Ishikawa (cell line): ENCODE measurements around the gene RAD51B.

ENCODE experiments used
- CEBPB ChIP-seq: IDR thresholded peaks from 2 replicates; pipeline ENCODE4 v1.6.1; 2012
- CREB1 ChIP-seq: IDR thresholded peaks from 2 replicates; pipeline ENCODE4 v1.6.1; 2012; ENCODE audit warnings: low read depth
- EGR1 ChIP-seq: IDR thresholded peaks from 2 replicates; pipeline ENCODE4 v1.6.1; 2012
- EP300 ChIP-seq: IDR thresholded peaks from 2 replicates; pipeline ENCODE4 v1.6.1; 2012; ENCODE audit warnings: borderline replicate concordance
- FOXM1 ChIP-seq: IDR thresholded peaks from 2 replicates; pipeline ENCODE4 v1.6.1; 2012; ENCODE audit warnings: low read depth, borderline replicate concordance
- MAX ChIP-seq: IDR thresholded peaks from 2 replicates; pipeline ENCODE4 v1.6.1; 2012
- NFIC ChIP-seq: IDR thresholded peaks from 2 replicates; pipeline ENCODE4 v1.6.1; 2012
- RAD21 ChIP-seq: IDR thresholded peaks from 2 replicates; pipeline ENCODE4 v1.6.1; 2012; ENCODE audit warnings: low read depth
- REST ChIP-seq: IDR thresholded peaks from 2 replicates; pipeline ENCODE4 v1.6.1; 2012; ENCODE audit warnings: low read depth, mild to moderate bottlenecking
- TAF1 ChIP-seq: IDR thresholded peaks from 2 replicates; pipeline ENCODE4 v1.6.1; 2012; ENCODE audit warnings: low read depth, mild to moderate bottlenecking
- TCF12 ChIP-seq: IDR thresholded peaks from 2 replicates; pipeline ENCODE4 v1.6.1; 2012; ENCODE audit warnings: low read depth
- TEAD4 ChIP-seq: IDR thresholded peaks from 2 replicates; pipeline ENCODE4 v1.6.1; 2012
- USF1 ChIP-seq: IDR thresholded peaks from 2 replicates; pipeline ENCODE4 v1.6.1; 2012
- YY1 ChIP-seq: IDR thresholded peaks from 2 replicates; pipeline ENCODE4 v1.6.1; 2012; ENCODE audit warnings: low read depth
- ZBTB7A ChIP-seq: IDR thresholded peaks from 2 replicates; pipeline ENCODE4 v1.6.1; 2012; ENCODE audit warnings: low read depth

The RAD51B gene

GRCh38 chr14:67851785-67852410, 32.3 kb downstream of the RAD51B start:
- TF ChIP-seq FOXM1 = no peak
- TF ChIP-seq TAF1 = no peak
- no peak for TF ChIP-seq ZBTB7A
- TF ChIP-seq MAX = no peak
- TF ChIP-seq RAD21 = no peak
- TF ChIP-seq NFIC = no peak
- no peak for TF ChIP-seq TEAD4
- TF ChIP-seq USF1 = no peak
- TF ChIP-seq EGR1 = no peak
- TF ChIP-seq YY1 = no peak

GRCh38 chr14:67852926-67853604, 33.5 kb downstream of the RAD51B start:
- no peak for TF ChIP-seq CREB1

- TF ChIP-seq TCF12 = no peak
- TF ChIP-seq ZBTB7A = no peak
- TF ChIP-seq MAX = no peak
- TF ChIP-seq EGR1 = no peak
- TF ChIP-seq CEBPB = no peak
- no peak for TF ChIP-seq CREB1
- no peak for TF ChIP-seq USF1
- no peak for TF ChIP-seq FOXM1
- no peak for TF ChIP-seq YY1
- TF ChIP-seq EP300 = no peak
- TF ChIP-seq REST = no peak
- TF ChIP-seq NFIC = no peak
- no peak for TF ChIP-seq RAD21
- no peak for TF ChIP-seq TAF1
- TF ChIP-seq TEAD4 = no peak
These were observed 34.1 kb downstream of the RAD51B start for GRCh38 chr14:67853715-67854114.

GRCh38 chr14:67856827-67857226, 37.2 kb downstream of the RAD51B start:
- no peak for TF ChIP-seq TEAD4
- no peak for TF ChIP-seq NFIC
- no peak for TF ChIP-seq ZBTB7A
- no peak for TF ChIP-seq TAF1
- TF ChIP-seq CEBPB = no peak
- TF ChIP-seq CREB1 = no peak
- TF ChIP-seq MAX = no peak
- no peak for TF ChIP-seq TCF12

- TF ChIP-seq EP300 (no peak), EGR1 (no peak), RAD21 (no peak), CEBPB (no peak), TAF1 (no peak), TCF12 (no peak), REST (no peak), FOXM1 (no peak), NFIC (no peak), YY1 (no peak), MAX (no peak), USF1 (no peak), CREB1 (no peak), TEAD4 (no peak), ZBTB7A (no peak)
These were observed 38.3 kb downstream of the RAD51B start for GRCh38 chr14:67857778-67858350.
